NCI-H2196 treated with DMSO at 0.1 percent for 48 hours (cell line): ENCODE measurements around the gene GPR3.
A peak's percentile ranks its signal among the peaks of the same experiment; 100 is the strongest.

Experiments
- DNase-seq: peaks from one replicate; lab custom pipeline; 2025; ENCODE audit not compliant: unreplicated experiment; lab: John Stamatoyannopoulos, UW

The GPR3 gene

GRCh38 chr1:27358038-27358927 lies 34.1 kb upstream of the GPR3 start:
- DNase-seq, result no peak

GRCh38 chr1:27358928-27359313 lies 33.5 kb upstream of the GPR3 start:
- DNase-seq, result no peak

- DNase-seq, result no peak
Measured at GRCh38 chr1:27359822-27360158, 32.6 kb upstream of the GPR3 start.

GRCh38 chr1:27360159-27361043 lies 32.0 kb upstream of the GPR3 start:
- no peak for DNase-seq

GRCh38 chr1:27361044-27361402 lies 31.4 kb upstream of the GPR3 start:
- no peak for DNase-seq

- DNase-seq, result no peak
Measured at GRCh38 chr1:27361553-27361952, 30.9 kb upstream of the GPR3 start.

- no peak for DNase-seq
Measured at GRCh38 chr1:27363766-27364695, 28.4 kb upstream of the GPR3 start.

- no peak for DNase-seq
Measured at GRCh38 chr1:27364696-27365371, 27.6 kb upstream of the GPR3 start.

GRCh38 chr1:27365372-27366112 lies 26.9 kb upstream of the GPR3 start:
- peak; percentile 84 for DNase-seq

- DNase-seq, result peak; percentile 71
Measured at GRCh38 chr1:27366113-27366410, 26.4 kb upstream of the GPR3 start.

- peak; percentile 75 for DNase-seq
Measured at GRCh38 chr1:27366411-27367159, 25.8 kb upstream of the GPR3 start, which contains the start of gene MAP3K6. TSS of gene MAP3K6 (minus strand) at chr1:27366961. CDS start at chr1:27366597, 364 bp downstream.

- no peak for DNase-seq
Measured at GRCh38 chr1:27367160-27367650, 25.2 kb upstream of the GPR3 start.

GRCh38 chr1:27368869-27369582 lies 23.4 kb upstream of the GPR3 start:
- no peak for DNase-seq

GRCh38 chr1:27372022-27372807 lies 20.2 kb upstream of the GPR3 start:
- DNase-seq, result no peak

GRCh38 chr1:27372808-27373690 lies 19.4 kb upstream of the GPR3 start:
- DNase-seq, result no peak

GRCh38 chr1:27374362-27375086 lies 17.9 kb upstream of the GPR3 start, which contains the start of gene FCN3:
TSS of gene FCN3 (minus strand) at chr1:27374824. CDS start at chr1:27374818, 6 bp downstream.
- no peak for DNase-seq
